GM19099 (cell line): ENCODE measurements around the gene PCDH12.

Source experiments
- POLR2A ChIP-seq: IDR thresholded peaks from 3 replicates; pipeline ENCODE4 v1.6.1; 2011; ENCODE audit warnings: low read depth; ENCODE audit not compliant: insufficient read length; ENCODE audit errors: extremely low read depth

Gene PCDH12

DNA sequence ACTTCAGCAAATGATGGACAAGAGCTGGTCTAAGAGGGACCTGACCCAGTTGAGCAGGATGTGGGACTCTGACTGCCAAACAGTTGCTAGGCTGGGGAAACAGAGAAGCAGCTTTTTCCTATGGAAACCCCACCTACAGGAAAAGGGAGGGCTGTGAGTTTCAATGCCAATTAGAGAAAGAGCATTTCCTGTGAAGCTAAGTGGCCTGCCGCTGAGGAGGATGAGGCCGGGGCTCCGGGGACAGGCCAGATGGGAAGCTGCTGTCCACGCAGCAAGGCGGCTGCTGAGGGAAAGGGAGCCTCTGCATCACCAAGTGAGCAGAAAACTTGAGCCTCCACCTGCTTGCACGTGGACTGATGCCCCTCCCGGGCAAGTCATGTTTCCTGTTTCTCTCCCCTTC lies at the start of gene PCDH12:
Gene PCDH12, minus strand, starts transcription at position 90 of the 400 bp plus-strand sequence. CDS start 351 bp downstream, outside the sequence.
- no peak for TF ChIP-seq POLR2A

- no peak for TF ChIP-seq POLR2A
Observed at GRCh38 chr5:142007237-142007544, 49.2 kb upstream of the PCDH12 start.

DNA sequence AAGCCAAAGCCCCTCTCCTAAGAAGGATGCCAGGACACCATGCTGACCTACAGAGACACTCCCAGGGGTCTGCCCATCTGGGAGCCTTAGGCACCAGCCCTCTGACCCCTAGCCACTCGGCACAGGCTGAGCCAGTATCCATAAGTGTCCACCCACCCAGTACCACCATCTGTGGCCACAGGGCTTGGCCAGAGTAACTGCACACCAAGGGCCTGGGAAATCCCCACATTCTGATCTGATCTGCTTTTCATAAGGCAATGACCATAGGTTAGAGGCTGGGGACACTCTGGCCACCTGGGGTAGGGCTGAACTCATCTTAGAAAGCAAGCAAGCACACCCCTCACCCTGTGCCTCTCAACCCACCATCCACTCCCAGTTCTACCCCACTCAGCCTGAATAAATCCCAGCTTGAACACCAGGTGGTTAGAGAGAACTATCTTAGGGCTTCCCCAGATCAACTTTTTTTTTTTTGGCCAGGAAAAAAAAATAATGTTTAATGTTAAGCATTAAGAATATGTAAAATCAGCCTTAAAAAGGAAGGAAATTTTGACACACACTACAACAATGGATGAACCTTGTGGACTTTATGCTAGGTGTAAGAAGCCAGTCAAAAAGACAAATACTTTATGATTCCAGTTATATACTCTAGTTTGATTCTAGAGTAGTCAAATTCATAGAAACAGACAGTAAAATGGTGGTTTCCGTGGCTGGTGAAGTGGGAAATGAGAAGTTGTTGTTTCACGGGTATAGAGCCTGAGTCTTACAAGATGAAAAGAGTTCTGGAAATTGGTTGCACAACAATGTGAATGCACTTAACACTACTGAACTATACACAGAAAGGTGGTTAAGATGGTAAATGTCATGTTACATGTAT lies 48.6 kb upstream of the PCDH12 start:
- TF ChIP-seq POLR2A: no peak

DNA sequence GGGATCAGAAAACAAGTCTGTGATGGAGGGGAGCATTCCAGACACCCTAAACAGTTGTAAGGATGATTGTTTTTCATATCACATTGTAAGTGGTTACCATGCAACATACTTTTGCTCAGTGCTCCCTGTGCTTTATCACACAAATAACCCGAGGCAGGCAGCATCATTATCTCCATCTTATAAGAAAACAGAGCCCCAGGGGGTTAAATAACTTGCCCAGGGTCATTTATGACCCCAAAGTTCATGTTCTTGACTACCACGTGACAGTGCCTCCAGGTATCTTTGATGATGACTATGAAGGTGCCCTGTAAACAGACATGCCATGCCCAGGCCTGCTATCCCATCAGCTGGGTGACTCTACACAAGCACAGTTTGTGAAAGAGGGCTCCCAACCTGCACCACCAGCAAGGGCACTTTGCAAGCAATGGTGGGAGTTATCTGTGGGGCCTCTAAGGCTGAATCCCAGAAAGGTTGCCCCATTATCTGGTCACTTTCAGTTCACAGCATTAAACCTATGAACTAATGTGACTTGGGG lies 45.3 kb upstream of the PCDH12 start:
- TF ChIP-seq POLR2A: no peak

DNA sequence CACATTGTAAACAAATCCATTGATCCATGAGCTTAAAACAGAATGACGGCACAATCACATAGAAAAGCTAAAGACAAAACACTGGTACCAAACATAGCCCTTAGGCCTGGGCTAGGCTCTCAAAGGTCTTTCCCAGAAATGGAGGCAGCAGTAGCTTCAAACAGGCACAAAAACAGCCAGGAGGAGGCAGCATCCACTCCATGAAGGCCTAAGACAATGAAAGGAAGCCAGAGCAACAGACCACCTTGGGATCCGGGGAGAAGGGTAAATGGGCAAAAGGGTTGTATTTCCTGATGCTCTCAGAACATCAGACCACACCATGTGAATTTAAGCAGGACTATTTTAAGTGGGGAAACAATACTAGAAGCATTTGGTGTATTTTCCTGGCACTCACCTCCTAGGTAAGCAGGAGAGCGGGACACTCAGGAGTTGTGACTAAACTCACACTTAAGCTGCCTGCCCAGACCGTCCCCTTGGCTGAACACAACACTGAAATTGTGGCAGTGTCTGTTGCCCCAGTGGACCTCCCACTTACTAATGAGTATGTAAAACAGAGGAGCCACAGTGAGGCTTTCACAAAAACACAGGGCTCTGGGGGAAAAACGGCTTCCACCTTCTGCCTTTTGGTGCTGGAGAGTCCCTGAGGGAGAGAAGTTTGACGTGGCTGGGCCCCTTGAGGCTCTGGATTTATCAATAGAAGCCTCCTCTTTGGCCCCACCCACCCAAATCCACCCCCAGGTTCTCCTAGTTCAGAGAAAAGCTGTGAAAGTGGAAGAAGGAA lies 42.9 kb upstream of the PCDH12 start:
- TF ChIP-seq POLR2A: no peak

DNA sequence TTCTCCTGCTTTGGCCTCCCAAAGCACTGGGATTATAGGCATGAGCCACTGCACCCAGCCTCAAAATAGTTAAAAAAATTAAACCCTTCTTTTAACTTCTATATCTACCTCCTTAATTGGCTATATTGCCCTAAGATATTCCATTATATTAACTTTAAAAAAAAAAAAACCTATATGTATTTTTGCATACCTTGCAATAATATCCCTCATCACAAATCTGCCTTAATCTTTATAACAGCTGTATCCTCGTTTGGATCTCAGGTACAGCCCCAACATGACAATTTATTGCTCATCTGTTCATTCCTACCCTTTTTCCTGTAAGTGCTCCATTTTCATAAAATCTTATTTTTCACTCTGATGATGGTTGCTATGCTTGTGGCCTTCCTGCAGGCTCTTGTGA lies 42.2 kb upstream of the PCDH12 start:
- no peak for TF ChIP-seq POLR2A

DNA sequence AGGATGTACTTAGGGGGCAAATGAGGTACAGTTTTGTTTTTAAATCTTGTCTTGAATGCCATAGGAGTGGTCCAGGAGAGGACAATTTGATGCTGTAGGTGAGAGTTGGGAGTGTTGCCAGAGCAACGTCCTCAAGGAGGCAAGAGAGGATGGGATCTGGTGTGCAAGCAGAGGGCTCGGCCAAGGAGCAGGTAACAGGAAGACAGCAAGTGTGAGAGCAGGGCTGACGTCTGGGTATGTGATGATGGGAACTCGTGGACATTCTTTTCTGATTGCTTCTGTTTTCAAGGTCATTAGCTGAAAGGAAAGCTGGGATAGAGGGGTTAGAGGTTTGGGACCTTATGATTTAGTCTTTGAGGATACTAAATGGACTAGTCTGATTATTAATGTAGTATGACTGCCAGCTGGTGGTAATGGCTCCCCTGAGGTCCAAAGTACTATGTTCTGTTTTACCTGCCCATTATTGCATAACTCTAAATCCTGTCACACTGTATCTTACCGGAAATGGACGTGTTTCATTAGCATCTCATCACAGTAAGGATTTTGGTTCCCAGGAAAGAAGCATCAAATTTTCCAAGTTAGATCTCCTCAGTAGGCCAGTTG lies 39.5 kb upstream of the PCDH12 start:
- TF ChIP-seq POLR2A: no peak

DNA sequence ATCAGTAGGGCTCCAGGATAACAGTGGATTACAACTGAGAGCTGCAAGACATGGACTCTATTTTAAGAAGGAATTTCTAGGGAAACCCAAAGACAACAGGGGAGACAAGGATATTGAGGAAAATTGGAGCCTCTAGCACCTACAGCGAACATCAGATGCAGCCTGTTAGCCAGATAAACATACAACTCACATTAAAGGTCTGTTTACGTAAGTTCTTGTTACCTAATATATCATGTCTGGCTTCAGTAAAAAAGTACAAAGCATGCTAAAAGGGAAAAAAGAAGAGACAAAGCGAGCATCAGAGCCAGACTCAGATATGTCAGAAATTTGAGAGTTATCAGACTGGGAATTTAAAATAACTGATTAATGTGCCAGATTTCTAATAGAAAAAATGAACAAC lies 37.7 kb upstream of the PCDH12 start:
- TF ChIP-seq POLR2A: no peak

DNA sequence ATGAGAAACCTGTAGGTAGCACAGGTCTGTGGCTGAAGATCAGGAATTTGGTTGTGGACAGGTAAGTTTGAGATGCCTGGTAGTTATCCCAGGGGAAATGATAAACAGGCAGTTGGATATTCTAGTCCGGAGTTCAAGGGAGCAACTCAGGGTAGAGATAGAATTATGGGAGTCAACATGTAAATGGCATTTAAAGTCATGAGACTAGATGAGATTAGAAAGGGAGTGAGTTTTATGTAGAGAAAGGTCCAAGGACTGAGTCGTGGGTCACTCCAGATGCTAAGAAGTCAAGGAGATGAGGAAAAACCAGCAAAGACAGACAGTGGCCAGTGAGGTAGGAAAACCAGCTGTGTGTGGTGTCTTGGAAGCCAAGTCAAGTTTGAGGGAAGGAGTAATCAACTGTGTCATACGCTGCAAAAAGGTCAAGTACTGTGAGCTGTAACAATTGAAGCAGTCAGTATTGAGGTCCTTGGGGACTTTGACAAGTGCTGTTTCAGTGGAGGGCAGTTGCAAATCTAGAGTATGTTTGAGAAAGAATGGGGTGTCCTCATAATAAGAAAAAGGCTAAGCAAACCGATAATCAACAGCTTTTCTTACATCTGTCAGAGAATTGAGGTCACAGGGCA lies 36.6 kb upstream of the PCDH12 start:
- TF ChIP-seq POLR2A: no peak

GRCh38 chr5:141992349-141992963 lies 34.5 kb upstream of the PCDH12 start:
- TF ChIP-seq POLR2A: no peak

GRCh38 chr5:141989720-141990119 lies 31.7 kb upstream of the PCDH12 start:
- TF ChIP-seq POLR2A: no peak

- no peak for TF ChIP-seq POLR2A
Observed at GRCh38 chr5:141986072-141986471, 28.1 kb upstream of the PCDH12 start.

DNA sequence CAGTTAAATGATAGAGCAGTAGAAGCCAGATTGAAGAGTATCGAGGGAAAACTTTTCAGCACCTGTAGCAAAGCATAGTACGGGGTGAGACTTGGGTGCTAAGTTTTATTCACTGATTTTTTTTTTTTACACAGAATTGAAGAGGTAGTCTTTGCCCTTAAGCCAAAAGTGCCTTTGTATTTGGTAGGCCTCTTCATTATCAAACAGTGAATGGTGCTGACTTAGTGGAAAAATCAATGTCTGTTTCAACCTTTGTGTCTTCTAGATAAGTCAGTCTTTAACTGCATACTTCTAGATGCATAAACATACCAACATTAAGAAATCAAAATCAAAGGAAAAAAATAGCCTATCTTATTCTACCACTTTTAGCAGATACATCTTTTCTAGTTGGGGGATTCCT lies 24.6 kb upstream of the PCDH12 start:
- no peak for TF ChIP-seq POLR2A

DNA sequence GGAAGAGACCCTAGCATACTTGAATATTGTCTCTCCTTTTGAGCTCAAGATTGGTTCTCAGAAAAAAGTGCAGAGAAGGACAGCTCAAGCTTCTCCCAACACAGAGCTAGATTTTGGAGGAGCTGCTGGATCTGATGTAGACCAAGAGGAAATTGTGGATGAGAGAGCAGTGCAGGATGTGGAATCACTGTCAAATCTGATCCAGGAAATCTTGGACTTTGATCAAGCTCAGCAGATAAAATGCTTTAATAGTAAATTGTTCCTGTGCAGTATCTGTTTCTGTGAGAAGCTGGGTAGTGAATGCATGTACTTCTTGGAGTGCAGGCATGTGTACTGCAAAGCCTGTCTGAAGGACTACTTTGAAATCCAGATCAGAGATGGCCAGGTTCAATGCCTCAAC lies 20.4 kb upstream of the PCDH12 start:
- no peak for TF ChIP-seq POLR2A

DNA sequence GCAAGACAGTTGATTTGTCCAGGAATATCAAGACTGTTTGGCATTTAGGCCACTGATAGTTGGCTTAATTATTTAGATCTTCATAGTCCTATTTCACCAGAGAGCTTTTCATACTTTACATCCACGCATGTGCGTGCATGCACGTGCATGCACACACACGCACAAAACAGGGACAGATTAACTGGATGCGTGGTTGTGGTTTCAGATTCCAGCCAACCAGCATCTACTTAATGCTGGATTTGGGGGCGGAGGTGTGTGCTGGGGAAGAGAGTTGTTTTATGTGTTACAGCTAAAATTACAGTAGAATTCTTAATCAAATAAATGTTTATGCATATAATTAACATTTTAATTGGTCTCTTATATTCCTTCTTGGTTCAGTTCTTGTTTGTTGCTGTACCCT lies 18.2 kb upstream of the PCDH12 start:
- TF ChIP-seq POLR2A: no peak
